ENCODE measurements around the gene OR9Q1. TPM values are rescaled to one million over a fixed set of nuclear protein-coding genes. Genes with fewer than 3 reads are reported as not detected.

The OR9Q1 gene
- total RNA-seq, 1 experiment from 2014 or later, result not detected

Small RNA genes within 50 kb of the gene (small RNA-seq; reads per million reads assigned to genes)
- gene RNU6-899P, result not detected

Other genes starting within 250 kb of the OR9Q1 start
- gene OR6Q1, start 7.1 kb downstream of the OR9Q1 start, total RNA-seq (2014; rRNA removed; shearing (Covaris generic)), result not detected in 2 replicates
- gene OR9I1, start 101.6 kb downstream of the OR9Q1 start, total RNA-seq (2014; rRNA removed; shearing (Covaris generic)), result not detected in 2 replicates
- gene OR9Q2, start 165.2 kb downstream of the OR9Q1 start, total RNA-seq (2014; rRNA removed; shearing (Covaris generic)), result not detected in 2 replicates
- gene OR1S2, start 180.3 kb downstream of the OR9Q1 start, total RNA-seq (2014; rRNA removed; shearing (Covaris generic)), result not detected in 2 replicates
- not detected in 2 replicates for gene OR1S1, start 188.8 kb downstream of the OR9Q1 start, total RNA-seq (2014; rRNA removed; shearing (Covaris generic))
- gene OR10Q1, start 205.0 kb downstream of the OR9Q1 start, total RNA-seq (2014; rRNA removed; shearing (Covaris generic)), result not detected in 2 replicates
- gene OR10W1, start 244.4 kb downstream of the OR9Q1 start, total RNA-seq (2014; rRNA removed; shearing (Covaris generic)), result not detected in 2 replicates

Measured in HT-29 (cell line).